Upper lobe of left lung (tissue), 4 donors: ENCODE data around the gene SERGEF.

ENCODE experiments used
- CTCF ChIP-seq, 6 experiments: fragments of 450-650 bp in 4 of 6; fragments of 200-600 bp in 2 of 6; sonication (generic) in 2 of 6; IDR thresholded peaks; one replicate each; pipeline ENCODE4 v1.5.1; 2016 to 2019; ENCODE audit warnings: antibody characterized with exemption in 6 of 6
- POLR2A ChIP-seq, 4 donors: fragments of 450-650 bp; IDR thresholded peaks; one replicate each; pipeline ENCODE4 v1.5.1; 2016 to 2017; ENCODE audit warnings: antibody characterized with exemption in 4 of 4, mild to moderate bottlenecking in 2 of 4

GRCh38 chr11:17770917-17771316 is 241.9 kb downstream of the SERGEF start:
- TF ChIP-seq POLR2A (IDR thresholded peaks at IDR 0.05) (no peak), CTCF (IDR thresholded peaks at IDR 0.05) (no peak)
